GM12801 (cell line): ENCODE results near the gene F5.

Source experiments
- TF ChIP-seq, protein P1 (sequence below): IDR thresholded peaks from one replicate; pipeline ENCODE4 v1.5.1; 2011; ENCODE audit warnings: control low read depth; ENCODE audit not compliant: insufficient read length; ENCODE audit errors: extremely low read depth

The F5 gene

GRCh38 chr1:169514566-169515270 lies 71.6 kb downstream of the F5 start:
- TF ChIP-seq, protein P1, sequence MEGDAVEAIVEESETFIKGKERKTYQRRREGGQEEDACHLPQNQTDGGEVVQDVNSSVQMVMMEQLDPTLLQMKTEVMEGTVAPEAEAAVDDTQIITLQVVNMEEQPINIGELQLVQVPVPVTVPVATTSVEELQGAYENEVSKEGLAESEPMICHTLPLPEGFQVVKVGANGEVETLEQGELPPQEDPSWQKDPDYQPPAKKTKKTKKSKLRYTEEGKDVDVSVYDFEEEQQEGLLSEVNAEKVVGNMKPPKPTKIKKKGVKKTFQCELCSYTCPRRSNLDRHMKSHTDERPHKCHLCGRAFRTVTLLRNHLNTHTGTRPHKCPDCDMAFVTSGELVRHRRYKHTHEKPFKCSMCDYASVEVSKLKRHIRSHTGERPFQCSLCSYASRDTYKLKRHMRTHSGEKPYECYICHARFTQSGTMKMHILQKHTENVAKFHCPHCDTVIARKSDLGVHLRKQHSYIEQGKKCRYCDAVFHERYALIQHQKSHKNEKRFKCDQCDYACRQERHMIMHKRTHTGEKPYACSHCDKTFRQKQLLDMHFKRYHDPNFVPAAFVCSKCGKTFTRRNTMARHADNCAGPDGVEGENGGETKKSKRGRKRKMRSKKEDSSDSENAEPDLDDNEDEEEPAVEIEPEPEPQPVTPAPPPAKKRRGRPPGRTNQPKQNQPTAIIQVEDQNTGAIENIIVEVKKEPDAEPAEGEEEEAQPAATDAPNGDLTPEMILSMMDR = no peak

DNA sequence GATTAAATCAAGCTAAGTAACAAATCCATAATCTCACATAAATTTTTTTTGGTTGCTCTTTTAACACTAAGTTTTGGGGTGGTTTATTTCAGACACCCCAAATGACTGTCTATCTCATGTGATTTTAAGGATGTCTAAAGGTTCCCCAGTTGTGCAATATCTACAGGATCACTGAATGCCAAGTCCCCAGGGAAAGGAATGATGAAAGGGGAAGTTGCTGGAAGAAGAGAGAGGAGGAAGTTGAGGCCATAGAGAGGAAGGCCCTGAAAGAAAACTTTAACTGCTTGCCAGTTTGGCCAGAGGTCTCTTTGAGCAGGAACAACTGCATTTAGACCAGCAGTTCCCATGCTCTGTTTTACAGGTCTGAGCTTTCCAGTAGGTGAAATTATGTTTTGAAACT lies 73.1 kb downstream of the F5 start:
- TF ChIP-seq, protein P1 = no peak

DNA sequence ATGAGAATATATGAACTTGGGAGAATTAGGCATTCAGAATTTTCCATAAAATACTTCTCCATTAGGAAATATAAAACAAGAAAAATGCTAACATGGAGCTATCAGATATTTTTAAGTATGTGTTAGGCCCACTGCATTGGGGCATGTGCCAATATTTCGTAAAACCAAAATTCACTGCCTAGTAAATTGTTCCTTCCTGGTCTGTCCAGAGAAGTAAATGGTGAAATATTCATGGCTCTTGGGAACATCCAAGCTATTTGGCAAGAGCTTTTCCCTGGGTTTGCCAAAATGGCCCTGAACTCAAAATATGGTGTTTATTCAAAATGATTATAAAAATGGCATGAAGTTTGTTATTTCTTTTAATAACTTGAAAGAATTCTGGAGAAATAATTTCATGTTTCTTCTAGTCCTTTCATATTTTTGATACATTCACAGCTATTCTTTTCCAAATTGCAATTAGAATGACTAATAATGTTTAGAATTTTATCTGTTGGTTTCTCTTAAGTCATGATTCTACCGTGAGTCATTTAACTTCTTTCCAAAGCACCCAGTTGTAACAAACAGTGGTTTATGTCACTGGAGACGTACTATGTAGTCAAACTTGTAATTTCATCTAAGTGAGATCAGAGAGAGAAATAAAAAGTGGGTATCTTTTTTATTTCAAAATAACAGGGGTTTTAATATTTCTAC lies 74.8 kb downstream of the F5 start:
- TF ChIP-seq, protein P1 = no peak

GRCh38 chr1:169510060-169510459 lies 76.2 kb downstream of the F5 start:
- TF ChIP-seq, protein P1 = no peak

DNA sequence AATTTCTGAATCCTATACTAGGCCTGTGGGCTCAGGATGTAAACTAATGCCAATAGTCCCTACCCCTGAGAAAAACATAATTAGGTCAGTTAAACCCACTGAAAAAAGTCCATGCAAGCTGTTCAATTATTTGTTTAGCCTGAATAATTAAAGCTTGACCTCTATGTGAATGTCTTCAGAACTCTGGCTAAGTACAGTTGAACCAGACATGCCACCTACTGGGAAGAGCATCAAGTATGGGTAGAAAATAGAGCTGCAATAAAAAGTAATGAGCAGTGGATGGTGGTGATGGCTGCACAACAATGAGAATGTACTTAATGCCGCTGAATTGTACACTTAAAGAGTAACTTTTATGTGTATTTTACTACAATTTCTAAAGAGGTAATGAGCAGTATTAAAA lies 76.9 kb downstream of the F5 start:
- TF ChIP-seq, protein P1 = no peak

- TF ChIP-seq, protein P1 = no peak
Measured at GRCh38 chr1:169508432-169509338, 77.6 kb downstream of the F5 start.

DNA sequence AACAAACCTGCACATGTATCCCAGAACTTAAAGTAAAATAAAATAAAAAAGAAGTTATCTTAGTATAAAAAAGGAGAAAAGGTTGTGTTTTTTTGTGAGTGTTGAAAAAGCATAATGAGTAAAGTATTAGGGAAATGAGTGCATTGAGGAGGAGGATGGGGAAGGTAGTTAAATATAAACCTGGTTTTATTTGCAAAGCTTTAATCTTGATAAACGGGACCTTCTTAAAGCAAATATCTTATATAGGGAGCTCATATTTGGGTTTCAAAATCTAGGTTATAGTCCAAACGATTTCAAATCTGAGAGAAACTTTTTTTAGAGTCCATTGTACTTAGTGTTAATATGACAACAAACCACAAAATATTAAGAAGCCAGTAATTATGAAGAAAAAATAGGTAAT lies 78.9 kb downstream of the F5 start:
- TF ChIP-seq, protein P1 = no peak
